Mesangial cell (primary cell): ENCODE results near the gene ZNF512B. TPM values are rescaled to one million over a fixed set of nuclear protein-coding genes. Genes with fewer than 3 reads are reported as not detected.

Experiments
- total RNA-seq: library from RNA; depleted of rRNA; stranded (reverse); fragments of >200 nt; gene quantifications from 2 replicates; pipeline ENCODE4 v1.2.3, GENCODE V29; 2015

The ZNF512B gene, protein sequence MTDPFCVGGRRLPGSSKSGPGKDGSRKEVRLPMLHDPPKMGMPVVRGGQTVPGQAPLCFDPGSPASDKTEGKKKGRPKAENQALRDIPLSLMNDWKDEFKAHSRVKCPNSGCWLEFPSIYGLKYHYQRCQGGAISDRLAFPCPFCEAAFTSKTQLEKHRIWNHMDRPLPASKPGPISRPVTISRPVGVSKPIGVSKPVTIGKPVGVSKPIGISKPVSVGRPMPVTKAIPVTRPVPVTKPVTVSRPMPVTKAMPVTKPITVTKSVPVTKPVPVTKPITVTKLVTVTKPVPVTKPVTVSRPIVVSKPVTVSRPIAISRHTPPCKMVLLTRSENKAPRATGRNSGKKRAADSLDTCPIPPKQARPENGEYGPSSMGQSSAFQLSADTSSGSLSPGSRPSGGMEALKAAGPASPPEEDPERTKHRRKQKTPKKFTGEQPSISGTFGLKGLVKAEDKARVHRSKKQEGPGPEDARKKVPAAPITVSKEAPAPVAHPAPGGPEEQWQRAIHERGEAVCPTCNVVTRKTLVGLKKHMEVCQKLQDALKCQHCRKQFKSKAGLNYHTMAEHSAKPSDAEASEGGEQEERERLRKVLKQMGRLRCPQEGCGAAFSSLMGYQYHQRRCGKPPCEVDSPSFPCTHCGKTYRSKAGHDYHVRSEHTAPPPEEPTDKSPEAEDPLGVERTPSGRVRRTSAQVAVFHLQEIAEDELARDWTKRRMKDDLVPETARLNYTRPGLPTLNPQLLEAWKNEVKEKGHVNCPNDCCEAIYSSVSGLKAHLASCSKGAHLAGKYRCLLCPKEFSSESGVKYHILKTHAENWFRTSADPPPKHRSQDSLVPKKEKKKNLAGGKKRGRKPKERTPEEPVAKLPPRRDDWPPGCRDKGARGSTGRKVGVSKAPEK
- total RNA-seq: 8.3 and 15.5 TPM in 2 replicates

GRCh38 chr20:63969838-63970713 is at the start of gene ZNF512B:
TSS of gene ZNF512B (minus strand) at chr20:63969930. CDS start at chr20:63967950, 1,980 bp downstream.

GRCh38 chr20:63980806-63981728 is 11.3 kb upstream of the ZNF512B start, which contains the start of gene PRPF6:
TSS of gene PRPF6 (plus strand) at chr20:63981132. CDS start at chr20:63981246, 114 bp downstream.

DNA sequence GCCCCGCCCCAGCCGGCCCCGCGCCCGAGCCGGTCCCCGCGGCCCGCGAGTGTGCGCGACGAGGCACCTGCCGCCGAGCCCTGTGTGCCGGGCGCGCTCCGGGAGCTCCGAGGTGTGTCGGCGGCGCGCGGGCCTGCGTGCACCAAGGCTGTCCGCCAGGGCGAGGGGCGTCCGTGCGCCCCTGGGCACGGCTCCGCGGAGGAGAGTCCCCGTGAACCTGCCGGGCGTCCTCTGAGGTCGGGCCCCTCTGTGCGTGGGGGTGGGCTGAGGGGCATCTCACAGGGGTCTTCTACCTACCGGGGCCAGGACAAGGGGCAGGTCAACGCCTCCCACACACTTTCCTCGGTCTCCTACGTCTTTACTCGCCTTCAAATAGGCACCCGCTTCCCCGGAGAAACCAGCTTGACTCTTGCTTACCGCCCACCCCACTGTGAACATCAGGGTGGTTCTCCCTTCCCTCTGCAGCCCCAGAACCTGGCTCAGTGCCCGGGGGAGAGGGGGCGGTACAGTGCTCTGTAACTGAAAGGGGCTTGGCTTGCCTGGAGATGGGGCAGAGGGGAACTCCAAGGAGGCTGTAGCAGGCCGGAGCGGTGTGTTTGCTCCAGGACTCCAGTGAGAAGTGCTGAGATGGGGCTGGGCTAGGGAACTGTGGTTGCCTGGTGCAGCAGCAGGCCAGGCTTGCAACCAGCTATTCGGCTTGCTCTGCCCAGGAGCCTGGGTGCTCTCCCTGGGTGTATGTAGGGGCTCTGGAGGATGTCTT is 10.0 kb upstream of the ZNF512B start, which contains the start of gene SAMD10:
Gene SAMD10 (minus strand): TSS at position 86 of the 760 bp plus-strand sequence. CDS start 175 bp downstream, outside the sequence.

DNA sequence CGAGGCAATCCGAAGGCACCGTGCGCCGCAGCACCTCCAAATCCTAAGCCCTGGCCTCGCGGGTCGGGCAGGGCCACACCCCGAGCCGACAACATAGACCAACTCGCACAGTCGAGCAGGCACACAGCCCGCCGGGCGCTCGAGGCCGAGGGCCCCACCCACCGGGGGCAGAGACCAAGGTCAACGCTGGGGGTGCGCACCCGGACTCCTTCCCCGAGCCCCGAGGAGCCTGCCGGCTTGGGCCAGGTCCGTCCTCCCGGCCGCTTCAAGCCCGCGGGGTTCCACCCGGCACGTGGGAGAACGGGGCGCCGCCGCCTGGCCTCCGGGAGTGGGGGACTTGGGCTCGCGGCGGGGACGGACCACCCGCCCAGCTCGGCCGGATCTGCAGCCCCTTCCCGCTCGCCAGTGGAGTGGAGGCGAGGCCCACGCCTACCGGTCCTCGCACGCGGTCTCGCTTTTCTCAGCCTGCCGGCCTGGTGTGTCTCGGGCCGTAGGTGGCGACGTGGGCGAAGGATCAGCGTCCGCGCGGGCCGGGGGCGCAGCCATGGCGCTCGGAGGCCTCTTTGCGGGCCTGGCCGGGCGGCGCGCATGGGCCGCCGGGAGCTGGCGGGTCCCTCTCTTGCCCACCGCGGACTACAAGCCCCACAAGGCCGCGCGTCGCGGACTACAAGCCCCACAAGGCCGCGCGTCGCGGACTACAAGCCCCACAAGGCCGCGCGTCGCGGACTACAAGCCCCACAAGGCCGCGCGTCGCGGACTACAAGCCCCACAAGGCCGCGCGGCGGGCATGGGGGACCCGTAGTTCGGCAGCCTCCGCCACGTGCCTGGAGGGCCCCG is 13.7 kb downstream of the ZNF512B start, which contains the start of gene UCKL1:
Gene UCKL1 (minus strand): TSS at position 590 of the 837 bp plus-strand sequence. CDS start 44 bp downstream, at position 546.

Other genes starting within 250 kb of the ZNF512B start
- gene LIME1, start 233.3 kb downstream of the ZNF512B start, total RNA-seq: 3.9 and 6.5 TPM in 2 replicates
- gene SLC2A4RG, start 230.2 kb downstream of the ZNF512B start, total RNA-seq: 68.1 and 97.0 TPM in 2 replicates
- gene ZBTB46, start 138.7 kb downstream of the ZNF512B start, total RNA-seq: 1.8 and 5.6 TPM in 2 replicates
- gene ABHD16B, start 108.4 kb downstream of the ZNF512B start, total RNA-seq: not detected in 2 replicates
- gene TPD52L2, start 104.7 kb downstream of the ZNF512B start, total RNA-seq: 99.1 and 136 TPM in 2 replicates
- 39.3 and 46.8 TPM in 2 replicates for gene DNAJC5, start 74.8 kb downstream of the ZNF512B start, total RNA-seq
- 31.1 and 38.3 TPM in 2 replicates for gene UCKL1, start 13.5 kb downstream of the ZNF512B start, total RNA-seq
- gene SAMD10, start 9.7 kb upstream of the ZNF512B start, total RNA-seq: 6.4 and 10.3 TPM in 2 replicates
- 46.4 and 48.6 TPM in 2 replicates for gene PRPF6, start 11.2 kb upstream of the ZNF512B start, total RNA-seq
- 0.25 TPM in 1 of 2 replicates, not detected in the other for gene C20orf204, start 66.3 kb upstream of the ZNF512B start, total RNA-seq
- gene SOX18, start 79.7 kb upstream of the ZNF512B start, total RNA-seq: not detected in 2 replicates
- 20.2 and 46.8 TPM in 2 replicates for gene TCEA2, start 93.3 kb upstream of the ZNF512B start, total RNA-seq
- gene RGS19, start 109.6 kb upstream of the ZNF512B start, total RNA-seq: 9.9 and 21.3 TPM in 2 replicates
- gene OPRL1, start 110.2 kb upstream of the ZNF512B start, total RNA-seq: 0.33 and 1.5 TPM in 2 replicates
- gene LKAAEAR1, start 114.5 kb upstream of the ZNF512B start, total RNA-seq: 0.49 TPM in 1 of 2 replicates, not detected in the other
- gene NPBWR2, start 137.6 kb upstream of the ZNF512B start, total RNA-seq: not detected in 2 replicates
- not detected in 2 replicates for gene MYT1, start 194.5 kb upstream of the ZNF512B start, total RNA-seq